Testis (tissue), 2 donors: ENCODE data around the gene GPC1.

Experiments used
- POLR2A ChIP-seq: fragments of 450-650 bp; IDR thresholded peaks from one replicate; pipeline ENCODE4 v1.6.1; 2017; ENCODE audit warnings: antibody characterized with exemption, mild to moderate bottlenecking, moderate library complexity
- TF ChIP-seq, protein P1 (sequence below), 3 experiments: fragments of 450-650 bp in 2 of 3; fragments of 200-600 bp in 1 of 3; sonication (generic) in 1 of 3; IDR thresholded peaks; one replicate each; pipeline ENCODE4 v1.5.1; 2016 to 2019; ENCODE audit warnings: antibody characterized with exemption in 3 of 3, mild to moderate bottlenecking in 2 of 3, moderate library complexity in 1 of 3

DNA sequence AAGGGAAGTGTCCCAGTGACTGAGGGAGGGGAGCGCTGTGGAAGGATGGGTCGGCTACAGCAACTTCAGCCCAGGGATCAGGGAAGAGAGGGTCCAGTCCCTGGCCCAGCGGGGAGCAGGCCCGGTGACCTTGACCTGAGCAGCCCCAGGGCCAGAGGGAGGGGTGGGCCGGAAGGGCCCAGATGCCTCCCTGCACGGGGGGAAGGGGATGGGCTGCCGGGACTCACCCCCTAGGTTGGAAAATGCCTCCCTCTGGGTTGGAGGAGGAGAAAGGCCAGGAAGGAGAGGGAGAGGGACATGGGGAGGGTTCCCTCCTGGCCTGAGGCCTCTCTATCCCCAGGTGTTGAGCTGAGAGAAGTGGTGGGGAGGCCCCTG lies 19.8 kb downstream of the GPC1 start:
- TF ChIP-seq, protein P1, sequence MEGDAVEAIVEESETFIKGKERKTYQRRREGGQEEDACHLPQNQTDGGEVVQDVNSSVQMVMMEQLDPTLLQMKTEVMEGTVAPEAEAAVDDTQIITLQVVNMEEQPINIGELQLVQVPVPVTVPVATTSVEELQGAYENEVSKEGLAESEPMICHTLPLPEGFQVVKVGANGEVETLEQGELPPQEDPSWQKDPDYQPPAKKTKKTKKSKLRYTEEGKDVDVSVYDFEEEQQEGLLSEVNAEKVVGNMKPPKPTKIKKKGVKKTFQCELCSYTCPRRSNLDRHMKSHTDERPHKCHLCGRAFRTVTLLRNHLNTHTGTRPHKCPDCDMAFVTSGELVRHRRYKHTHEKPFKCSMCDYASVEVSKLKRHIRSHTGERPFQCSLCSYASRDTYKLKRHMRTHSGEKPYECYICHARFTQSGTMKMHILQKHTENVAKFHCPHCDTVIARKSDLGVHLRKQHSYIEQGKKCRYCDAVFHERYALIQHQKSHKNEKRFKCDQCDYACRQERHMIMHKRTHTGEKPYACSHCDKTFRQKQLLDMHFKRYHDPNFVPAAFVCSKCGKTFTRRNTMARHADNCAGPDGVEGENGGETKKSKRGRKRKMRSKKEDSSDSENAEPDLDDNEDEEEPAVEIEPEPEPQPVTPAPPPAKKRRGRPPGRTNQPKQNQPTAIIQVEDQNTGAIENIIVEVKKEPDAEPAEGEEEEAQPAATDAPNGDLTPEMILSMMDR (IDR thresholded peaks at IDR 0.05), result no peak
- no peak for TF ChIP-seq POLR2A
